GM18505 (cell line): ENCODE data around the gene JUN.

ENCODE experiments used
- ATAC-seq: cut with Tn5 transposase; IDR thresholded peaks from one replicate; pipeline ENCODE4 v1.9.1; 2021; ENCODE audit not compliant: unreplicated experiment
- POLR2A ChIP-seq: IDR thresholded peaks from 4 replicates; pipeline ENCODE4 v1.6.1; 2011; ENCODE audit warnings: borderline replicate concordance; ENCODE audit not compliant: insufficient read depth, insufficient read length; ENCODE audit errors: extremely low read depth

The JUN gene

DNA sequence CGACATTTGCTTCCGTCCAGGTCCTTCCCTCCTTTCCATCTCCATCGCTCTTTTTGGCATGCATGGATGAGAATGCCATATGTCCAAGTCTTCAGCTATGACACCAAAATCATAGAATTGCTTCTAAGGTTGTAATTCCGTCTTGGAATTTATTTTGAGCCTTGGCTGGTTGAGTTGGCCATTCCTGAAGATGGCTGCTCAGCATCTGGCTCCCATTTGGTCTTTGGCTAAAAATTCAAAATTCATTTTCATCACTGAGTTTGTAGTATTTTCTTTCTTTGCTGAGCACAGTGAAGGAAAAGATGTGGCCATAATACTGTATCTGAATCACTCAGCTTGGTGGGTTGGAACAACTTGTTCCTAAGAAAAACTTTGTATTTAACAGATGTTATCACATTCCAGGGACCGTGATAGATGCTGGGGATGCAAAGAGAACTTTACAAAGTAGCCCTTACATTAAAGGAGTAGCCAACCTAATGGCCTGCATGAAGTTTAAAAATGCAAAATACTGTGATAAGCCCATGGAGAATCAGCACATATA, 15.6 kb downstream of the JUN start:
- ATAC-seq: no peak
- TF ChIP-seq POLR2A: no peak

DNA sequence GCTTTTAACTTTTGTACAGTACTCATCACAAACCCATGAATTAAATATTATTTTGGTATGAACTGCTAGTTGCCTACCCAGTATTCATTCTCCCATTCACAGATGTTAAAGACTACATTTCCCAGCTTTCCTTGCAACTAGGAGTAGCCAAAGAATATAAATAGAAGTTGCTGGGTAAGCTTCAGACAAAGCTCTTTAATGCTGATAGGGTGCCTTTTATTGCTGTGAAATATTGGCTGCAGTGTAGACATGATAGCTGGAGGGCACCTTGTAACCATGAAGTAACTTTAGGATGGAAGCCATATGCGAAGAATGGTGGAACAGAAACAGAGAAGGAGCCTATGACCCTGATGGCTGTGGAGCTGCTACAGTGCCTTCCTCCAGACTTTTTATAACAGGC, 16.7 kb downstream of the JUN start:
- ATAC-seq: no peak
- TF ChIP-seq POLR2A: no peak

DNA sequence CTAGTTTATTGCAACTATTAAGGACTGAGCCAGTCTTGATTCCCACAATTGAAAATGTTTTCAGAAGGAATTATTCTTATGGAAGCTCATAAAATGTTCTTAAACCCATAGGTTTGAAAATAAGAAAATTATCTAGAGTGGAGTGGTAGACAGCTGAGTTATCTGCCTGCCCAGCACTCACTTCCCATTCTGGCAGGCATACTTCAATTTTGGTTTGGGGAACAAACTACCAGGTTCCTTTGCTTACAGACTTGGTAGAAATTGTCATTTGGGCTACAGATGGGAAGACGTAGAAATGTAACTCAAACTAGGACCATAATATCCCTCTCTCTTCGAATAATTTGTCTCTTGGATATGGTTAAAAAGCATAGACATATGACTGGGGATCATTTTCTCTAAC, 18.4 kb downstream of the JUN start:
- ATAC-seq: no peak
- no peak for TF ChIP-seq POLR2A

DNA sequence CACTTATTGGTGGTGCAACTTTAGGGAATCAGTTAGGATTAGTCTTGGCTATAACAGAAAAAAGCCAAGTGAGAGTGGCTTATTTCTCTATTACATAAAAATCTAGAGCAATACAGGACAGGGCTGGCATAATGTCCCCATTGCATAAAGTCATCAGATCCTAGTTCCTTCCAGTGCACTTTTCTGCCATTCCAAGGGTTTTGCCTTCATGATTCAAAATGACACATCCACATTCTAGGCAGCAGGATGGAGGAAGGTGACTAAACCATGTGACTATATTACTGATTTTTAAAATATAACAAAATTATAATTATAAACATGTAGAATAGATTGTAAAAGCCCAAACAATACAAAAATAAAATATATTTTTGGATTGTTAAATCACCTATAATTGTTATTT, 18.8 kb downstream of the JUN start:
- no peak for ATAC-seq
- TF ChIP-seq POLR2A: no peak

DNA sequence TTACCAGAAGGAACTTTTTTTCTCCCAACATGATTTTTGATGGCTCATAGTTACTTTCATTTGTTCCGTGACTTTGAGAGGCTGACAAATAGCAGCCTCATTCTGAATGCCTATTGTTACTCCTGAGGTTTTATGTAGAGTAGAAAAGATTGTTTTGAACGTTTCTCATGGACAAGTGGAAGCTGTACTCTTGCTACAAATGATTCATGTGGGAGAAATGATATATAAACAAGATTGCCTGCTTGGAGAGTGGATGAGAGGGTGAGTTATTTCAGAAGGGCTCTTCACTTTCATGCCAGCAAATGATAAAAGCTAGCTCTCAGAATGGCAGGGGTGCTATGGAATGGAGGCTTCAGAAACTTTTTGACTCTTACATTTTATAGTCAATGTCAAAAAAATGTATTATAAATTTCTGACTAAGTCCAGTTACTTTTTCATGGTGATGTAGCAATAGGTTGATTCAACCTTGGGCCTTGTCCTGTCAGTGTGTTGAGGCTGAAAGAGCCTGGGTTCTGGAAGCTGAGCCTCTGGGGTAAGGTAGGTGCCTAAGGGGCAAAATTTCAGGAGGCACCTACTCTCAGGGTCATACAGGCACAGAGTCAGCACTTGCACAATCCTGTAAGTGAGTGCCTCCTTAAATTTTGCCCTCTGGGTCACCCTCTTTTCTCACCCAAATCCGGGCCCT, 19.4 kb downstream of the JUN start:
- ATAC-seq: no peak
- no peak for TF ChIP-seq POLR2A

DNA sequence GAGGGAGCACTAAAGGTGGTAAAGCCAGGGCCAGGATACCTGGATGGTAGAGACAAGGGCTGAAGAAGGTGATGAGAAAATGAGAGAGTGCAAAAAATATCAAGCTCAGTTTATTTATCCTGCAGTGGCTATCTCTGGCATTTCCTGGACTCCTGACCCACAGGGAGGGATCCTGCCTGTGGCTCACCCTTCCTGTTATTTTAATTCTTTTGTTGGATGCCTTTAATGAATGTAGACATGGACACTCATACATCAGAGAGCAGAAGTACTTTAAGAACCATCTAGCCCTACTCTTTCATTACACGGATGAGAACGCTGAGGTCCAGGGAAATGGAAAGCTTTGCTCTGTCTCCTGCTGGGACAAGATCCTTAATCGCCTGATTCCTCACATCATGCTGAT, 20.6 kb downstream of the JUN start:
- ATAC-seq: no peak
- TF ChIP-seq POLR2A: no peak

DNA sequence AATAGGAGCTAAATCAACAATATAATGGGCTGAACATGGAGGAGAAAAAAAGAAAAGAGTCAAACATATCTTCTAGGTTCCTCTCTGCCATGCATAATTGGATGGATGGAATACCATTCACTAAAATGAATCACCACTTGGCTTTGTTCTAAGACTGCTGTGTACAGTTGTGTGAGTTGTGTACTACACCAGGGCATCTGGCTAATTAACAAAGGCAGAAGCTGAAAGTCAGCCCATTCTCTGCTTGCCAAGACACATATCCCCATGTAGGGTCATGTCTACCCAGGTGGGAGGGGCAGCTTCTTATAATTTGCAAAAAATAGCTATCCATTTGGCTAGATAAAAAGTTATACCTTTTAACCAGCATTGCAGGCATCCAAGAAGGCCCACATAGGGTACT, 21.0 kb downstream of the JUN start:
- TF ChIP-seq POLR2A: no peak
- ATAC-seq: no peak

DNA sequence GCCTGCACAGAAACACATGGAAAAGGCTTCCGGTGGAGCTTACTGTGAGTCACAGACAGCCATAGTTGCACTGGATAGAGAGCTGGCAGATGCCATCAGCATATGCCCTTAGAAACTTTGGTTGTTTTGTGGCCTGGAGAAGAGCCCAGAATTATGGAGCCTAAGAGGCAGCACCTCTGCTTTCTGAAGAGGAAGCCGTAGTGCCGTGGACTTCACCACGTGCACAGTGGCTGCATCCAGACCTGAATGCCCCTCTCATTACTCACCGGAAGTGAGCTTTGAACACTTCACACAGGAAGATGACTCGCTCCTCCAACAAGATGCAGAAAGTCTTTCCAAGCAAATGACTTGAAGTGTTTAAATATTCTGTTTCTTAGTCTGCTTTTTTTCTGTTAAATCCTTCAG, 28.4 kb downstream of the JUN start:
- no peak for ATAC-seq

DNA sequence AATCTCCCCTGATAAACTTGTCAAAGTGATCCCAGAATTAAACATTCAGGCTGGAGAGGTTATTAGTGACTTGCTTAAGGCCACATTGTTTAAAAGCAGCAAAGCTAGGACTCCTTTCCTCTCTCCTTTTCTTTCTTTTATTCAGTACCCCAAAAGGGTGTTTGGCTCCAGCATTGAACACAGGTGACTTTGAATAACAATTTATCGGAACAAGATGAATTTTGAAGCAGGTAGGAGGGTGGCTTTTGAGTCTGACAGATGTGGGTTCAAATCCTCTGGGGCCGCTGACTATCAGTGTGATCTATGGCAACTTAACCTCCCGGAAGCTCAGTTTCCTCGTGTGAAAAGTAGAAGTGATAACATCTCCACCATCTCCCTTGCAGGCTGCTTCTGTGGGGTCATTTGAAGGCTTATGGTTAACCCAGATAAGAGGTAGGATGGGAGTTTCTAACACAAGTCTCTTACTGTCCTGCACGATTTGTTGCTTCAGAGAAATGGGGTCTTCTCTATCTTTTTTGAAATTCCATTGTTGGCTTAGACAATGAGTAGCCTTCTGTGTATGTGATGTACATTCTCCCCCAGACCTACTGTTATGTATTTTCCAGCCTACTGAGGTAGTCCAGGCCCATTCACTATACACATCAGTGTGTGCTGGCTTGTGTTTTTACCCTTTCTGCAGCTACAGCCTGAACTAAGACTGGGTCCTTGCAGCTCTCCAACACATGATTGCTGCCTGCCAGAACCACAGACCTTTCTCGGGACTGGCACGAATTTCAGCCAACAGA, 29.0 kb downstream of the JUN start:
- TF ChIP-seq POLR2A: no peak
- no peak for ATAC-seq

More for the DNA sequence above, 28.4 kb downstream of the JUN start:
- TF ChIP-seq POLR2A: no peak

DNA sequence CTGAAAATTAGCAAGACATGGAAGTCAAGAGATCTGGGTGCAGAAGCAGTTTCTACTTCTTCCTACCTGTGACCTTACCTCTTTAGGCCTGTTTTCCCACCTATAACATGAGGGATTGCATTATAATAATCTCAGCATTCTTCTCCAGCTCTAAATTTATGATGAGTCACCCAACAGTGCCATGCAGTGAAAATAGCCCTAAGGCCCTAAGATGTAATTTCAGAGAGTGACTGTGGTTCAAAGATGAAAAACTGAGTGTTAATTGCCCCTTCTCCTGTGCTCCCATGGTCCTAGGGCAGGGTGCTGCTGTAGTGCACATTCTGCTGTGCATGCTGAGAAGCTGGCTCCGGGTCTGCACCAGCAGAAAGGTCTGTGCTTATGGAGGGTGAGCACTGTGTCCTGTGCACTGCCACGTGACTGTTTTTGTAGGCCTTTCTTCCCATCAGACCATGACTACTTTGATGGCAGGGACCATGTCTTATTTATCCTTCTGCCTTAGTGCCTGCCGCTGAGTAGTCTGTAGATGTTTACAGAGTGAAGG, 29.7 kb downstream of the JUN start:
- ATAC-seq: no peak
- no peak for TF ChIP-seq POLR2A

DNA sequence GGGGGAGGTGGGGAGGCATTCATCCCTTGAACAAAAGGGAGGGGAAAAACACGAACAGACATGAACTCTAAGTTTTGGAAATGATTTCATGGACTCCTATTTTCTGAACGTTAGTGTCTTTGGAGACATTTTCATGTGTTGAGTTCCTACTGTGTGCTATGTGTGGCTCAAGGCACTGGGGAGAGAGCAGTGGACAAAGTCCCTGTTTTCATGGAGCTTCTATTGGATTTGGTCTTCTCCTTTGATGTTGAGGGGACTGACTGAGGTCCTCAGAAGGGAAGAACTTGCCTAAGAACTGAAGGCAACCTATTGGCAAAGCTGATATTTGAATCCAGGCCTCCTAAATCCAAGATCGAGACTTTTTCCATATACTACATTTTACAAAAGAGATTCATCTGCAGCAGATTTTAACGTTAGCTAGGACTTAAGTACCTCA, 30.4 kb downstream of the JUN start:
- ATAC-seq: no peak
- TF ChIP-seq POLR2A: no peak

DNA sequence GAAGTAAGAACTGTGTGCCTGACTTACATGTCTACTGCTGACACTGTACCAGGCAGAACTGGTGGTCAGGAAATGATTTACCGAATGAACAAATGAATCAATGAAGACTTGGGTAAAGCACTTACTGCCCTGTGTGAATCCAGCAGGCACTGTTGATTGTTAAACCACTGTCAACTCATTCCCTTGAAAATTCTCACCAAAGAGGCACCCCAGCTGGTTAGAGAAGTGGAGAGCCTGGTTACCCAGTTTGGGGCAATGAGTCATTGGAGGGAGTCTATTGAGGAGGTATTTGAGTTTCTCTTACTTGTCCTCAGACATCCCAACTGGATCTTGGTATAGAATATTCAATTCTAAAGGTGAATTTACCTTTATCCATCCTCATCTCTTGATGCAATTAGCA, 34.2 kb downstream of the JUN start:
- TF ChIP-seq POLR2A: no peak
- ATAC-seq: no peak

DNA sequence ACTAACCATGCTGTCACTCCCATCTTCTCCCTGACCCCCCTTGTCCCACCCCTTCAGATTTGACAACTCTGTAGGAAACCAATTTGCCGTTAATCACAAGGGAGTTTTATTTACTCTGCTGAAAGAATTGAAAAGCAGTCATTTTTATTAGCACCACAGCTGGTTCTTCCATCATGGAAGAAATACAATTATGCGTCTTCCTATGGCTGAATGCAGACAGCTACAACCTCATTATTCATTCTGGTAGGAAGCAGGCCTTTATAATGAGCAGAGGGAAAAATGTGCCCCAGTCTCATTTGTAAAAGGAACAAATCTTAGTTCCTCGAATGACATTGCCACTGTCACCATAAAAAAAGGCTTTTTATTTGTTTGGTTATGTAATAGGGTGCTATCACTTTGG, 35.2 kb downstream of the JUN start:
- no peak for TF ChIP-seq POLR2A
- no peak for ATAC-seq

DNA sequence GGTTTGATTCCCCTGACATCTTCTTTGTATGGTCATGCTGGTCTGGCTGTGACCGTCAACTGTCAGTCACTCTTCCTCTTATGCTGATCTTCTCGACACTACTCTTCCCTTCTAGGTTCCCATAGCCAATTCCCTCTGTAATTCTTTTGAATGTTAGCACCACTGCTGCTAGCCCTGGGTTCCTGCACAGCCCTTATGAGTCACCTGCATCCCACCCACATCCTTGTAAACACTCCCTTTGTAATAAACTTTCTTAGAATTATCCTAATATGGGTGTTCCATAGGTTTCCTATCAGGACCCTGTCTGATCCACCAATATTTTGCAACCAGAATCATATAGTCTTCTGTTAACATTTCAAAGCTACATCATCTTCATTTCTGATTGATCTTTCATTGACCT, 37.1 kb downstream of the JUN start:
- TF ChIP-seq POLR2A: no peak
- ATAC-seq: no peak

DNA sequence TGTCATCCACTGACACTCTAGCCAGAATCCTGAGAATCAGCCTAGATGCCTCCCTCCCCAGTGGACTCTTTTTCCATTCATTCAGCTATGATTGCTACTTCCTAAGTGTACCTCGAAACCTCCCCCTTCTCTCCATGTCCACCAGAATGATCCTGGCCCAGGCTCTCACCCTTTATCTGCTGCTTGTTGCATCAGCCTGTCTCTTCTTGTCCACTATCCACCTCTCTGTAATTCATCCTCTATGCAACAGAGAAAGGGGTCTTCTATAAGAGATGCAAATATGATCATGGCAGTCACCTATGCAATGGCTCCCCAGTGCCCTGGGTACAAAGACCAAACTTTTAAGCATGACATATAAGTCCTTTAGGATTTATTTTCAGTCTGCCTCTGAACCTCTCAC, 37.7 kb downstream of the JUN start:
- TF ChIP-seq POLR2A: no peak
- ATAC-seq: no peak

DNA sequence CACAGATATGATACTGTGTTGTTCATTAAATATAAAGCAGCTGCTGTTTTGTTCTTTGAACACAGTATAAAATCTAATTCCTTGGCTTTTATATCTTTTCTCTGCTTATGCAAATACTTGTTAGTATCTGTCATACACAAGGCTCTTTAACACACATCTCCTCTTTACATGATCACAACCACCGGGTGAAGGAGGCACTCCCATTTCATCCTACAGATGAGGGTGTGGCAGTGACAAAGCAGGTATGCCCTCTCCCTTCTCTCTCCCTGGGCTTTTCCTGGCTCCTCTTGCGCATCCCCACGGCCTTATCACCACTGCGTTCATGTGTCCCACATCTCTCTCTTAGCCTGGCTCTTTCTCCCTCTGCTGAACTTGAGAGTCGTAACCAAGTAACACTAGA, 38.2 kb downstream of the JUN start:
- no peak for TF ChIP-seq POLR2A
- ATAC-seq: no peak
